GM19023 (cell line): Measurements from ENCODE around the gene MEIS2.

Experiments
- ATAC-seq: cut with Tn5 transposase; IDR thresholded peaks from one replicate; pipeline ENCODE4 v1.9.1; 2021; ENCODE audit warnings: mild to moderate bottlenecking, moderate library complexity; ENCODE audit not compliant: unreplicated experiment

MEIS2 gene

DNA sequence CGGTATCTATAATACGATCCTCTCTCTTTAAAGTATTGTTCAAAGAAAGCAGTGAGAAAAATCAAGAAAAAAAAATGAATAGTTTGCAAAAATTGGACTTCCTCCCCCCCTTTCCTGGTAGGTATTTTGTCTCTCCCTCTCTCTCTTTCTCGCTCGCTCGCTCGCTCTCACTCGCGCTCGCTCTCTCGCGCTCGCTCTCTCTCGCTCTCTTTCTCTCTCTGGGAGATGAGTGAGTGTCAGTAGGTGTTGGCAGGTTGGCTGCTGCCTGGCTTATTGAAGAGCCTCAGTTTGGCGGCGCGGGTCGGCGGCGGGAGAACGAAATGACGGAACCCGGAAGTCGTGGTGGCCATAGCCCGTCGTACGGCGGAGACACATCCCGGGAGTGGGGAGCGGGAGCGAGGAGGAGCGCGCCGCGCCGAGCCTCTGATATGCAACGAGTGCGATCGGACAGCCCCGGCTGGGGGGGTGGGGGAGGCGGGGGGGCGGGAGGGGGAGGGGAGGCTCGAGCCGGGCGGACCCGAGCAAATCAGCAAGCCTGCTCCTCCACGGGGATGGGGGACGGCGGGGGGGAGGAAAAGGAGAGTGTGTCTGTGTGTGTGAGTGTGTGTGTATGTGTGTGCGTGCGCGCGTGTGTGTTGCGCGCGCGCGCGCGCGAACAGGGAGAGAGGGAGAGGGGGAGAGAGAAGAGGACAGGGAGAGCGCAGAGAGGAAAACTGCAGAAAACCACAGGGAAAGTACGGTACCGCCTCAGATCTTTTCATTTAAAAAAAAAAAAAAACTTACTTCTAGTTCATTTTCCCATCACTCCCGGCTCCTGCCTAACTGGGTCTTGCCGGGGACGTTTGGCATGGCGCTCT, at the start of gene MEIS2:
MEIS2 (minus strand) TSS at position 441 of the 857 bp plus-strand sequence. CDS start 1,083 bp downstream, outside the sequence.
- ATAC-seq = peak; percentile 40

DNA sequence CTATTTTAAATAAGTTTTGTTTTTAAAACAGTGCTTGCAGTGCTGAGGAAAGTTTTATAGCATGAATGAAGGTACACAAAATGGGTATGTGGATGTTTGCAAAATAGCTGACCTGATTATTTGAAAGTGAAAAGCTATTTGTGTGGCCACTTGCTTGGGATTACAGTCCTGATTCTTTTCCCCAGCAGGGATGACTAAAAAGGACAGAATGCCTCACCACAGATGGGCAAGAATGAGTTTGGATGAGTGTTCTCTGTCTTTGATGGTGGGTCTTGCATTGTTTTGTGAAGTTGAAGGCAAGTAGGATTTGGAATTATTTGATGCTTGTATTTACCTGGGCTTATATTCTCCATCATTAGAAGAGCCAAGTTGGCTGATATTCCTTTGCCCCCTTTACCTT, 48.8 kb upstream of the MEIS2 start:
- no peak for ATAC-seq

DNA sequence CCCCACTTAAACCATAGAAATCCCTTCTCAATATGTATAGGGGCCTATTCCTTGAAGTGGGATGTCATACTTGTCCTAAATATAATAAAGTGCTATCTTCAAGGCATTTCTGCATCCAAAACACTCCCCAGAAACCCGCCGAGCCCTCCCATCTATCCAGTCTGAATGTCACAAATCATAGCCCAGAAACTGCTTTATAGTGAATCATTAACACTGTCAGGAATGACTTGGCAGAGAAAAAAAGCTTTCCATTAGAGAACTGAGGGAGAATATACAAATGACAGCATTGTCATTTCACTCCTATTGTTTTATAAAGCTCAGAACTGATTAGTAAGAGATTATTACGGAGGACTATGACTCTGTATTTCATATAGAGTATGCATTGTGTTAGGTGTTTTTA, 48.4 kb upstream of the MEIS2 start:
- ATAC-seq = no peak

DNA sequence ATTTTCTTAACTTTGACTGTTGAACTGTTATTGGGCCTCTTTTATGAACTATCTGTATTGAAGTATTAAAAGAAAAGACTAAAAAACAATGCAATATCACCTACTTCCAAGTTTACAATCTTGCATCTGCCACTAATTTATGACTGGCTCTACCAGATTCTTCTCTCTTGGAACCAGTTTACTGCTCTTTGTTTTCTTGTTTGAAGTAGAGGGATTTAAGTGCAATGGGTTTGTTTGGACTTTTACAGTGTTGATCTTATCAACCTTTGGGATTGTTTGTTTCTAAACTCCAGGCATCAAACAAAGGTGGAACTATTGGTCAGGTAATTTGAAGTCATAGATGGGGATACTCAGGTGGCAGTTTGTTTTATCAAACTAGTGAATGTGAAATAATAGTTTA, 43.0 kb upstream of the MEIS2 start:
- ATAC-seq = no peak

GRCh38 chr15:37142371-37142770, 42.0 kb upstream of the MEIS2 start:
- ATAC-seq = no peak

DNA sequence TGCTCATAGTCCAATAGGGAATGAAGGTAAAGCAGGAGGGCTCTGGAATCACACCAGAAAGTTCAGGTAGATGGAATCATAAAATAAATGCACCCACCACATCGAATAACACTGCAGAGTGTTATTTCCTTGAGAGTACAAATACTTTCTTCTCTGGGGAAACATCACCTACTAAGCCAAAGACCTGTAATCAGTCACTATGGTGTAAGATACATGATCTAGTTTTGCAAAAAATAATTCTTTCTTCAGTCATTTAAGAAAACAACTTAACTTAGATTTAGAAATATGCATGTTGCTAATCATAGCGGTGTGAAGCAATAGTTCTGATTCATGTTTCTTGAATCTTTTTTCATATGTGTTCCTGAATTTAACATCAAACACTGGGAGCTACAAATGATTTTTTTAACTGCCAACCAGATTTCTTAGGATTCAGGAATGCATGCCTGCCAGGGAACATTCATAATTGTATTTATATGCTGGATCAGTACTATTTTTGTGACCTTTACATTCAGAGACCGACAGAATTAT, 40.2 kb upstream of the MEIS2 start:
- ATAC-seq = no peak

- no peak for ATAC-seq
These were observed 38.4 kb upstream of the MEIS2 start for GRCh38 chr15:37138591-37139215.

- ATAC-seq = no peak
These were observed 36.9 kb upstream of the MEIS2 start for GRCh38 chr15:37137221-37137620.

- no peak for ATAC-seq
These were observed 36.3 kb upstream of the MEIS2 start for GRCh38 chr15:37136666-37137065.

DNA sequence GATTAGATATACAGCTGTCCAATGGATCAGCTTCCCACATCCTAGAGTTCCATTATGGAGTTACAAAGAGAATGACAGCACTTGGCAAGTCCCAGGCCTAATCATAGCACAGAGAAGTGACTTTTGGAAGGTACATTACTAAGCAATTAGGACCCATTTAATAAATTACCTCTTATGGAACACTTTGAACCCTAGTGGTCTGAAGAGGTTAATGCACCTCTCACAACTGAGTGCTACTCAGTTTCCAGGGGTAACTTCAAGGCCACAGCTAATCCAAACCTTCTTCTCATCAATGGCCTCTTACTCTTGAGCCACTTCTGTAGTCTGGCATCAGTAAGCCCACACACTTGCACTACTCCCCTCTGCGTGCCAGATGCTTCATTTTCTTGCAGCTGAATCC, 34.9 kb upstream of the MEIS2 start:
- ATAC-seq = no peak

DNA sequence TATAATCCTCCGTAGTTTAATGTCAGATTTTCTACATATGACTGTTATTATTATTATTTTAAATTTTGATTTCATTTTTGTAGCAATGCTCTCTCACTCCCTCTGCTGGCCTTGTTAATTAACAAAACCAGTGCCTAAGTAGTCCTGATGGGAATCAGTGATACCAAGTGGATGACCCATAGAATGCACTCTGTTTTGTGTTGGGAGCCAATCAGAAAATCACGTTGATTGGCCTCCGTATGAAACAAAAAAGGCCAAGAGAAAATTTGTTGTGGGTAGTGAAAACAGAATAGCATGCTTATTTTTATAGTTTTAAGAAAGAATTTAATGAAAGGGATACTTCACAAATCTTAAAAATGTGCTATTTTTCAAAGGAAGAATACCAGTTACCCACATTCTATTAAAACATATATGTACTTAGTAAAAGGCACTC, 34.4 kb upstream of the MEIS2 start:
- ATAC-seq = no peak

- ATAC-seq = no peak
These were observed 33.9 kb upstream of the MEIS2 start for GRCh38 chr15:37134244-37134643.

DNA sequence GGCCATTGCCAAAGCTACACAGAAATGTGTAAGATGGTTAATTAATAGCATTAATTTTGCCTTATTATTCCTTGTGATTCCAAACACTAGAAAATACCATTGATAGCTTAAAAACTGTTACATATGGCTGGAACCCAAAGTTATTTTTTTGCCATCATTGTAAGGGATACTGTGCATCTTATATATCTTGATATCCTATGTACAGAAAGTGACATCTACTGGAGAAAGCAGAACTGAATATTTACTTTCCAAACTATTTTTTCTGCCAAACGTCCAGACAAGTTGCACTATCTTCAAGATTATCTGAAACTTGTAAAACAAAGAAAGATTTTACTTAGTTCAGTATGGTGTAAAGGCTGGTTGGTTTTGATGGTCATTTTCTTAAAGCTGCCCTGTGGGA, 33.3 kb upstream of the MEIS2 start:
- ATAC-seq = no peak

DNA sequence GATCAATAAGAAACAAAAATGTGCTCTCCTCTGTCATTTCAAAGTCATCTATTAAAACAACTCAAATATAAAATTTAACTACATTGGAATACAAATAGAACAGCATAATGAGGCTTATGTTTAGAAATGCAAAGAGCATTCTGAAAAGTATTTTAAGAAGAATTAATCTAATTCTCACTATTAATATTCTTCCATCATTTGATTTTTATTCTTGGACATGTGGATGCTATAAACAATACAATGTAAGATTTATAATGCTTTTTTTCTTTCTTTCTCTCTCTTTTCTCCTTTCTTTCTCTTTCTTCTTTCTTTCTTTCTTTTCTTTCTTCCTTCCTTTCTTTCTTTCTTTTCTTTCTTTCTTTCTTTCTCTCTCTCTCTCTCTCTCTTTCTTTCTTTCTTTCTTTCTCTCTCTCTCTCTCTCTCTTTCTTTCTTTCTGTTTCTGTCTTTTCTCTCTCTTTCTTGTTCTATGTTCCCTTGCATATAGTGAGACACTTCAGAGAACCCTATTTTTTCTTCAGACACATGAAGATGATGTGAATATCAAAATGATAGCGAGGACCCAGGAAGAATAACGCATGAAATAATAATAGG, 32.6 kb upstream of the MEIS2 start:
- ATAC-seq = no peak

DNA sequence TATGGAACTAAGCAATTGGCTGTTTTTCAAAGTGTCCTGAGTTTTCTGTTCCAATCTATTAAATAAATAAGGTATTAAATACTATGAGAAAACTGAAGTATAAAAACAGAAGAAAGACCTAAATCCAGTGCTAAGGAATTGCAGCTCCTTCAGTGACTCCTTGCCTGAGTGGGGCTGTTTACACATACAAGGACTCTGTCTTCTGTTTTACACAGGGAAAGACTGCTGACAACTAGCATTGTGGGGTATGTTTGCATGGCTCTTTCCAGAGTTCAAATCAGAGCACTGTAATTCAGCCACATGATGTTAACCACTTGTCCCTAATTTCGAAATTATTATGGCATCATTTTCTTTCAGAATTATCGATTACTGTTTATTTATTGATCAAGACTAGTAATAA, 31.3 kb upstream of the MEIS2 start:
- ATAC-seq = no peak

GRCh38 chr15:37130356-37130755, 30.0 kb upstream of the MEIS2 start:
- no peak for ATAC-seq

GRCh38 chr15:37125143-37125542, 24.8 kb upstream of the MEIS2 start:
- no peak for ATAC-seq

GRCh38 chr15:37124331-37124730, 24.0 kb upstream of the MEIS2 start:
- ATAC-seq = no peak

- no peak for ATAC-seq
These were observed 22.4 kb upstream of the MEIS2 start for GRCh38 chr15:37122703-37123102.

GRCh38 chr15:37121492-37121891, 21.1 kb upstream of the MEIS2 start:
- no peak for ATAC-seq

DNA sequence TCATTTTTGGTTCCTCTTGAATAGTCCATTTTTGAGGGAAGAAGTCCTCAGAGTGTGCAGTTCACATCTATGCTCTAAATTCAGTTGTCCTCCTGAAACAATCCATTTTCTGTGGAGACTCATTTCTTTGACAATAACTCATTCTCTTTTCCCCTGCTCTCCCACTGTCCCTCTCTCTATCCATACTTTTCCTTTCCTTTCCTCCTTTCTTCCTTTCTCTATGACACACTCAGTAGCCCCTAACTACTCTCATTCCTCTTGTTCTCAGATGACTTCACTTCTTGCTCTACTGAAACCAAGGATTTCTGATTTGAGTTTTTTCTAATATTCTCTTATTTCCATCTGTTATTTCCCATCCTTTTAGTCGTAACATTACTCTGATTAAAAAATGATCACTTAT, 16.7 kb upstream of the MEIS2 start:
- ATAC-seq = no peak

GRCh38 chr15:37115538-37115937, 15.2 kb upstream of the MEIS2 start:
- no peak for ATAC-seq
